Esophagus muscularis mucosa (tissue), 4 donors: ENCODE results near the gene RNF40.

Experiments used
- CTCF ChIP-seq, 3 experiments: fragments of 200-600 bp in 2 of 3; fragments of 450-650 bp in 1 of 3; sonication (generic) in 2 of 3; IDR thresholded peaks; one replicate each; pipeline ENCODE4 v1.5.1; 2017 to 2019; ENCODE audit warnings: antibody characterized with exemption in 3 of 3, mild to moderate bottlenecking in 2 of 3, moderate library complexity in 1 of 3
- EP300 ChIP-seq: sonication (generic); formaldehyde crosslinking; IDR thresholded peaks from one replicate; pipeline ENCODE4 v1.6.1; 2017; ENCODE audit warnings: antibody characterized with exemption
- POLR2A ChIP-seq: fragments of 450-650 bp; IDR thresholded peaks from one replicate; pipeline ENCODE4 v1.6.1; 2017; ENCODE audit warnings: antibody characterized with exemption, moderate library complexity, mild to moderate bottlenecking, low read depth
- POLR2AphosphoS5 ChIP-seq, 2 donors: sonication (generic); formaldehyde crosslinking; IDR thresholded peaks; one replicate each; pipeline ENCODE4 v1.6.1; 2017; ENCODE audit warnings: antibody characterized with exemption in 2 of 2

- TF ChIP-seq CTCF (IDR thresholded peaks at IDR 0.05) (no peak), POLR2A (no peak), EP300 (no peak), POLR2AphosphoS5 (IDR thresholded peaks at IDR 0.05) (no peak)
Observed at GRCh38 chr16:30731411-30731810, 30.7 kb upstream of the RNF40 start.
